ENCODE data around the gene CACNB4. TPM values are rescaled to one million over a fixed set of nuclear protein-coding genes. Genes with fewer than 3 reads are reported as not detected.

Gene CACNB4
- total and polyA plus RNA-seq, 2 of the 4 experiments (the other 2 are of a cell fraction) = 0.12 to 0.36 TPM

GRCh38 chr2:151786483-151786882 lies 312.4 kb downstream of the CACNB4 start:
- no peak overlapping the region for H2AFZ ChIP-seq (replicated peaks; ENCODE audit: low read length, poor library complexity)
- no peak overlapping the region for H2BK120ac ChIP-seq (ENCODE audit: low read depth, low read length)
- H3K4me3 ChIP-seq (ENCODE audit: insufficient read depth, low read depth, low read length) = no peak overlapping the region
- no peaks in the 10 kb centered on the region for H4K20me1 ChIP-seq (ENCODE audit: insufficient read depth, low read length)
- TF ChIP-seq SMC3 (IDR thresholded peaks at IDR 0.05; ENCODE audit: low read depth, low read length) (no peak), POLR2A (IDR thresholded peaks at IDR 0.05; ENCODE audit: low read depth, low read length) (no peak), RCOR1 (IDR thresholded peaks at IDR 0.05; ENCODE audit: insufficient replicate concordance, low read length) (no peak), CTCF (conservative IDR thresholded peaks at IDR 0.05; ENCODE audit: low read depth, low read length) (no peak), ELK1 (IDR thresholded peaks at IDR 0.05; ENCODE audit: borderline replicate concordance, low read depth, low read length) (no peak), CHD1 (IDR thresholded peaks at IDR 0.05; ENCODE audit: low read depth, low read length) (no peak), CEBPB (IDR thresholded peaks at IDR 0.05; ENCODE audit: low read depth, low read length) (no peak), NFE2L2 (IDR thresholded peaks at IDR 0.05; ENCODE audit: low read depth, low read length) (no peak), RFX5 (IDR thresholded peaks at IDR 0.05; ENCODE audit: low read depth, low read length) (no peak), FOS (IDR thresholded peaks at IDR 0.05; ENCODE audit: low read depth, low read length) (no peak), MAZ (IDR thresholded peaks at IDR 0.05; ENCODE audit: borderline replicate concordance, low read depth, low read length) (no peak), BHLHE40 (IDR thresholded peaks at IDR 0.05; ENCODE audit: low read depth, low read length) (no peak), USF2 (IDR thresholded peaks at IDR 0.05; ENCODE audit: low read depth, low read length) (no peak), MXI1 (IDR thresholded peaks at IDR 0.05; ENCODE audit: borderline replicate concordance, low read depth, low read length) (no peak), MAFK (IDR thresholded peaks at IDR 0.05; ENCODE audit: low read depth, low read length) (no peak), RAD21 (IDR thresholded peaks at IDR 0.05; ENCODE audit: low read length) (no peak)
- in situ Hi-C loops (cut with MboI; ENCODE audit: low sequenced_read_pairs) (no loop called here), intact Hi-C loops (cut with micrococcal nuclease) (no loop called here), dilution Hi-C loops (cut with HindIII; ENCODE audit: low sequenced_read_pairs, unreplicated experiment) (no loop called here)
- no peaks in the 10 kb centered on the region for H3K4me1 ChIP-seq (ENCODE audit: control insufficient read depth, insufficient read depth, low read length)
- ChIA-PET POLR2A (ENCODE audit: unreplicated experiment) (no interaction called here), CTCF (no interaction called here)
- H4K91ac ChIP-seq (ENCODE audit: insufficient read depth, low read depth, low read length) = no peak overlapping the region
- H3K14ac ChIP-seq (replicated peaks; ENCODE audit: low read depth, low read length) = no peak overlapping the region
- no peak overlapping the region for H3K56ac ChIP-seq (ENCODE audit: extremely low read depth, insufficient read depth, low read length)
- H2AK9ac ChIP-seq (replicated peaks; ENCODE audit: low read depth, low read length, poor library complexity) = no peak overlapping the region
- no peak overlapping the region for H2BK15ac ChIP-seq (ENCODE audit: low read depth, low read length)
- peaks cover 7% of the 10 kb centered on the region for H3K36me3 ChIP-seq (ENCODE audit: control insufficient read depth, insufficient read depth, low read length)
- no TSS peak for BruUV-seq (replicated peaks)
- no peaks in the 10 kb centered on the region for H3K27me3 ChIP-seq (ENCODE audit: control insufficient read depth, insufficient read depth, low read length)
- no peaks in the 10 kb centered on the region for H3K9me3 ChIP-seq (ENCODE audit: control insufficient read depth, insufficient read depth, low read length)
- H3K9ac ChIP-seq (ENCODE audit: low read depth, low read length) = no peak overlapping the region
- no peak overlapping the region for H3K18ac ChIP-seq (ENCODE audit: low read depth, low read length)
- H4K8ac ChIP-seq (ENCODE audit: low read depth in 2 of 2, low read length in 2 of 2) = no peak overlapping the region
- no peak for DNase-seq
- H2AK5ac ChIP-seq (ENCODE audit: low read depth, low read length) = no peak overlapping the region
- no CpG with 5 or more reads among the region's 1 CpG for whole genome bisulfite sequencing, 2 experiments (ENCODE audit: extremely low coverage in 2 of 2, insufficient read length in 1 of 2)
- H3K23ac ChIP-seq (ENCODE audit: low read depth, low read length) = no peak overlapping the region
- H3K4ac ChIP-seq (ENCODE audit: low read depth, low read length) = no peak overlapping the region
- ATAC-seq (ENCODE audit: low read depth) = no peak
- H3K9me1 ChIP-seq (ENCODE audit: insufficient read depth, low read length) = peaks cover 3% of the 10 kb centered on the region
- no peak overlapping the region for H4K5ac ChIP-seq (ENCODE audit: low read depth, low read length)
- H2BK5ac ChIP-seq (ENCODE audit: low read depth, low read length, poor library complexity, severe bottlenecking) = no peak overlapping the region
- H2BK20ac ChIP-seq (ENCODE audit: low read depth, low read length) = no peak overlapping the region
- no peaks in the 10 kb centered on the region for H3K79me1 ChIP-seq (ENCODE audit: low read depth in 1 of 2, low read length in 2 of 2)
- H3K27ac ChIP-seq (ENCODE audit: insufficient read depth, low read length) = no peak overlapping the region
- H3K4me2 ChIP-seq (ENCODE audit: low read depth, low read length) = no peak overlapping the region
